Tongue (tissue), 3 donors: ENCODE measurements around the gene TSSC4. TPM values are rescaled to one million over a fixed set of nuclear protein-coding genes. Genes with fewer than 3 reads are reported as not detected.

Experiments used
- DNase-seq: peaks from one replicate; pipeline ENCODE4 v3.0.0-alpha.2; 2015
- small RNA-seq: library from RNA; depleted of rRNA; stranded (forward); fragments of <200 nt; gene quantifications from one replicate; pipeline ENCODE3, GENCODE V24; 2014; ENCODE audit warnings: low replicate concordance
- total RNA-seq: library from RNA; depleted of rRNA; stranded (reverse); fragments of >200 nt; gene quantifications from one replicate; pipeline ENCODE4 v1.2.3, GENCODE V29; 2014

Gene TSSC4
- total RNA-seq, 1 donor from 2014 or later = 21.6 TPM

DNA sequence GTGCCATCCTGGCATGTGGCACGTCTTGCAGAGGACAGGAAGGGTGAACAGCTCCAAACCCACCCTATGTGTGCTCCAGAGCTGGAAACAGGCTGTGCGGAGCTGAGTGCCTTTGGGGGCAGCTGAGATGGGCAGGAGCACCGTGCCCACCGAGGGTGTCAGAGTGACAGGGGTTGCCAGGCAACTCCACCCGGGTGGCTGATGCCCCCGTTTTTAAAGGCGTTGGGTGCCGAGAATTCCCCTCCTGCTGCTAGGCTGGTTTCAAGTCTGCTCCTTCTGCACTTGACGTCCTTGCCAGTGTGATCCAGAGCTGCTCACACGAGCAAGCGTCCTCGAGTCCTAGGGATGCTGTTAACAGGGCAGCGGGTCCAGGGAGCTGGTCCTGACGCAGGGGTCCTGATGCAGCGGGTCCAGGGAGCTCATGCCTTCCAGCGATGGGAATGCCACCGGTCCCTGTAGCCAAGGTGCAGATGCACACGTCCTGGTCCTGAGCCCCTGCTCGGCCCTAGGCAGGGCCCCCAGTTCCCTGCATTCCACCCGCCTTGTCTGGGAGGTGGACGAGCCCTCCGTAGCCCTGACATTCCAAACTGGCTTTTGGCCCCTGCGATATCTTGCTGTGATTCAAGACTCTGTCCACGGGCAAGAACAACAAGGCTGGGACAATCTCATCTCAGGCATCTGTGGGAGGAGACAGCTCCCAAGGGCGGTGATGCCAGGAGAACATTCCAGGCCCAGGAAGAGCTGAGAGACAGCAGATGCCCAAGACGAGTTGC is 49.2 kb downstream of the TSSC4 start:
- DNase-seq = no peak

DNA sequence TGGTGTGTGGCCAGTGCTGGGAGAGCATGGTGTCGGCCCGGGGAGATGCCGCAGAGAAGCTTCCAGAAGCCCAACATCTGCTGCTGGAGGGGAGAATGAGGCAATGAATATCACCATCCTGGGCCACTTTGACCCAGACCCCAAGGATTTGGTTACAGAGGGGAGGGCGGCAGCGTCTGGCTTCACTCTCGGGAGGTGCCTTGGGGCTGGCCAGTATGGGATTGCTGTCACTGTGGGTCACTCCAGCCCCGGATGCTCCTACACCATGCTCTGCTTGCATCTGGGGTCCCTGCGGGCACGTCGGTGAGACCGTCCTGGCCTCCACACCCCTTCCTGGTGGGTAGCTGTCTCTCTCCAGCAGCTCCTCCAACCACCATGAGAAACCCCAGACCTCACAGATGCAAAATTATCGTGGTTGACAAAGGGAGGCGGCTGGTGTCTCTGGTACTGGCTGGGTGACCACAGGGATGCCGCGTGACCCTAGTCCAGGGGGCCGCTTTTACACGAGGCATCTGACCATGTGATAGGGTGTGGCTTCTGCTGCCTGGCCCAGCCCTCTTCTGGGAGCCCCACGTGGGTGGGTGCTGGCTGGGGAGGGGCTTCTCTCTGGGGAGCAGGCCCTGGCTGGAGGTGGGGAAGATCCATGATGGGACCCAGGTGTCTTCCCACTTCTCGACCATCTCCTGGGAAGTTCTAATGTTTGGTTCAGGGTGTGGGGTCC is 49.9 kb downstream of the TSSC4 start:
- DNase-seq = no peak

DNA sequence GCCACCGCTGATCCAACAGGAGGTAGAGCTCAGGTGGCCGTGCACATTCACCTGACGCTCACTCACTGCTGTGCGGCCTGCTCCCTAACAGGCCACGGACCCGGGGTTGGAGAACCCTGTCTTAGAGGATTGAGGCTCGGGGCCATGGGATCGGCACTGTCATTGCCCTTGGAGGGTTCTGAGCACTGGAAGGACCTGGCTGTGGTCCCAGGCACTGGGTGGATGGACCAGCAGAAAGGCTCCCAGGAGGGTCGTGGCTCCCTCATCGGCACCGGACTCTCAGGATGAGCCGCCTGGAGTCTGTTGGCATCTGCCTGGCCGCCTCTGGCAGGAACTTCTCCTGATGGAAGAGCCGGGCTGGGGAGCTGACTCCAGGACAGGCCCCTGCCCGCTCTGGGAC is 50.8 kb downstream of the TSSC4 start:
- DNase-seq = no peak

DNA sequence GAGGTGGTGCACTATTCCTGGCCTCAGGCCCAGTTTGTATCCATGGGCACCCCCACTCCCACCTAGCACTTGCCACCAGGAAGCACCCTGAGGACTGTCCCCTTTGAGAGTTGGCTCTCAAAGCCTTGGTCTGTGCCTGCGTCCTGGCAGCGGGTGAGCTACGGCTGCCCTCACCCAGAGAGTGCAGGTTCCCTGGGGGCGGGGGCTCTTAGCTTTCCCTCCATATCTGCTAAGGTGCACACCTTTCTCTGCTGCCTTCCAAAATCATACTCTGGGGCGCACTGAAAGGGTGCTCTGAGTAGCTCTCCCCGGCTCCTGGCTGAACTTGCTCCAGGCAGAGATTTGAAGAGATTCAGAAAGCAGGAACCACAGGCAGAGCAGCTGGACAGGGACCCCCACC is 51.4 kb downstream of the TSSC4 start:
- DNase-seq = no peak

DNA sequence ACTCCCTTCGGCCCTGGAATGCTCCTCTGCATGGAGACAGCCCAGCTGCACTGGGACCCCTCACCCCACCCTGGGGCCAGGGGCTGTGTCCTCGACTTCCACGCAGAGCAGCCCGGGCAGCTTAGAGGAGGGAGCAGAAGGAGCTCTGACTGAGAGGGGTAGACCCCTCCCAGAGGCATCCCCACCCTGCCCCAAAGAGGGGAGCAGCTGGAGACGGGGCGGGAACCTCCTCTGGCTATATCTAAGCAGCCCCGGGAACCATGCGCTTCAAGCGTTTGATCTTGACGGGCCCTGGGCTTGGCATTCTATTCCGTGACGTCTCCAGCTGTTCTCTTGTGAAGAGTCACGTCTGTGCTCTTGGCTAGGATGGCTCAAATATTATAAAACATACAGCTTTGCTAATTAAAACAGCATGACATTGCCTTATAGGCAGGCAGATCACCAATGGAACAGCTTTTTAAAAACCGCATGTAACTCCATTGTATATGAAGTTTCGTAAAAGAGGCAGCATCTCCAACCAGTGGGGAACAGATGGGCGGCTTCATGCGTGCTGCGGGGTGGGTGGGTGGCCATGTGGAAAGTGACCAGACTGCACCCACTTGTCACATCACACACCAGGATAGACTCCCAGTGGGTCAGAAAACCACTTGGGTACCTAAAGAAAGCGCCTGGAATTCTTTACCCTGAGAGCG is 51.9 kb downstream of the TSSC4 start:
- peak; percentile 95 for DNase-seq

DNA sequence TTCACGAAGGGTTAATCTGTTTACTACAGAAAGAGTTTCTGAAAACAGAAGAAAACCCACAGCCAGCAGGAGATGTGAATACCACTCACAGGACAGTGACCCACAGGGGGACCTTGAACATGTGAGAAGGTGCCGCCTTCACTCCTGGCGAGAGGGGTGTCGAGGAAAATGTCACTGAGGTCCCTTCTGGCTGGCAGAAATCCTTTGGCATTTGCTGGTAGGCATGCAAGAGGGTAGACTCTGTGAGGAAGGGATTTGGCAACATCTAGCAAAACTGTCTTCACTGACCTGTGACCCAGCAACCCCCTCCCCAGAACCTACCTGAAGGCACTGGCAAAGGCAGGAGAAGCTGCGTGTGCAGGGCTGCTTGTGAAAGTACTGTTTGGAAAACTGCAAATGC is 52.9 kb downstream of the TSSC4 start:
- DNase-seq = no peak

Small RNA genes lying within 50 kb of the gene (small RNA-seq; reads per million reads assigned to genes)
- not detected for gene RF00019

Other genes with a start within 250 kb of the TSSC4 start
- not detected for gene INS, start 239.5 kb upstream of the TSSC4 start, total RNA-seq
- gene TH, start 228.9 kb upstream of the TSSC4 start, total RNA-seq = 0.62 TPM
- 4.1 TPM for gene ASCL2, start 130.2 kb upstream of the TSSC4 start, total RNA-seq
- 0.10 TPM for gene C11orf21, start 98.8 kb upstream of the TSSC4 start, total RNA-seq
- 2.1 TPM for gene TSPAN32, start 98.7 kb upstream of the TSSC4 start, total RNA-seq
- 377 TPM for gene CD81, start 23.4 kb upstream of the TSSC4 start, total RNA-seq
- 0.41 TPM for gene TRPM5, start 43.8 kb downstream of the TSSC4 start, total RNA-seq
- 2.6 TPM for gene KCNQ1, start 44.3 kb downstream of the TSSC4 start, total RNA-seq